Renal cortex interstitium (tissue), 11 donors: ENCODE results near the gene VEZF1. TPM values are rescaled to one million over a fixed set of nuclear protein-coding genes. Genes with fewer than 3 reads are reported as not detected.

Source experiments
- DNase-seq, 11 donors: peaks; one replicate each; pipeline ENCODE4 v3.0.0-alpha.2; 2013; ENCODE audit warnings: low read depth in 9 of 11, low spot score in 4 of 11; ENCODE audit errors: extremely low read depth in 1 of 11
- polyA plus RNA-seq, 3 donors: library from polyadenylated mRNA; unstranded; fragments of 120-200 nt; gene quantifications; one replicate each; pipeline ENCODE4 v1.2.1, GENCODE V29; 2013; ENCODE audit not compliant: insufficient read length in 3 of 3

The VEZF1 gene
- polyA plus RNA-seq, 3 donors = 99.9 to 111 (median 108) TPM

DNA sequence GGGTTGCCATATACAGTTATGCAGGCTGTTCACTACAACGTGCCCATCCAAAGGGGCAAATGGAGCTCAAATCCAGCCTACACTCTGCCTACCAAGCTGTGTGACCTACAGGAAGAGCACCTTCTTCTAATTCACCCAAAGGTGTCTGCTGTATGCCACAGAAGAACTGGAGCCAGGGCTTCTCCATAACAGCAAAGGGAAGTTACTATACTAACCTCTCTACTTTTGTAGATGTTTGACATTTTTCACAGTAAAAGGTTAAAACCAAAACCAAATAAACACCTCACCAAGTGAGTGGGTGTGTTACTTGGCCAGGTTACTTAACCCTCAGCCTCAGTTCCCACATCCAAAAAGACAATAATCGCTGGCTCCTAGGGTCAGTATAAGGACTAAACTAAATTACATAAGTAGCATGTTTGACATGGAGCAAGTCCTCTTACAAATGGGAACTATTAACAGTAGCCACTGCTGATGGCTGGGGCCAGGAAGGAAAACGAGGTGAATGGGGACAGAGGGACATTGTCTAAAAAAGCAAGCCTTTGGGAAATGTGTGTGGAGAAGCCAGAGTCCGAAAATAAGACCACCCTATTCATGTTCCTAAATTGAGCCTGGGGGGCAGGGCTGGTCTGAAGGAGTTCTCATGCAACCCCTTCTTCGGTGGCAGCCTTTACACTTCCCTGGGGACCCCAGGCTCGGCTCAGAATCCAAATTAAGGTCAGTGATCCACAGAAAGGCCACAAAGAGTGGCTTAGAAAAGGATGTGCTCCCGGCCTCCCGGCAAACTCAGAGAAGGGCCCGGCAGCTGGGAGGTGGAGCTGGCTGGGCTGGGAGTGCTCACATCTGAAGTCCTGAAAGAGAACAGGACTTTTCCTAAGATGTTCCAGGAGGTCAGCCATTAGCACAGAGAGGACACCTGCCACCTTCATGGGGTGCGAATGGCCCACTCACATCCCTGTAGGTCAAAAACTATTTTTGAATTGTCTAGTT is 46.4 kb downstream of the VEZF1 start:
- no peak for DNase-seq

DNA sequence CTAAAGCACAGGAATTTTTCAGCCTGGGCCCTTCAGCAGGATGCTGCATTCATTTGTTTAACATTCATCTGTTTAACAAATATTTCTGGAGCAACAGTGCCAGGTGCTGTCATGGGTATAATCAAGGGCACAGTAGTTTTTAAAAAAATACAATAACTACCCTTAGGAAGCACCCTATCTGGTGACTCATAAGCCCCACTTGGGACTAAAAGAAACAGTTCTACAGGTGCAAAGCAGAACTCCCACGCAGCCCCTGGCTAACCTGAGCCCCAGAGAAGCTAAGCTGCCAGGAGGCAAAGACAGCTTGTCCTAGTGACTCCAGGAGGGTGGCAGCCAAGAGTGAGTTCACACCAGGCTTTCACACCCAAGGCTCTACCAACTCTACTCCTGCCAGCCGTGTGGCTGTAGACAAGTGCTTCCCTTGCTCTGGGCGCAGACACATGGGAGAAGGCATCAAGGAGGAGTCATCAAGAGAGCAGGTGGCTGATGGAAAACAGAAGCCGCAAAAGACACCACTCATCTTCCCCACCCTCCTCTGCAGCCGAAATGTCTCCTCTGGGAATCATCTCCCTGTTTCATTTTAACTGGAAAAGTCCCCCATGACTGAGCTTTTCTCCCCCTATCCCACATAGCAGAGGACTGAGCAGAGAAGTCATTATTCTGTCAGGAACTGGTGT is 47.3 kb downstream of the VEZF1 start:
- no peak for DNase-seq

DNA sequence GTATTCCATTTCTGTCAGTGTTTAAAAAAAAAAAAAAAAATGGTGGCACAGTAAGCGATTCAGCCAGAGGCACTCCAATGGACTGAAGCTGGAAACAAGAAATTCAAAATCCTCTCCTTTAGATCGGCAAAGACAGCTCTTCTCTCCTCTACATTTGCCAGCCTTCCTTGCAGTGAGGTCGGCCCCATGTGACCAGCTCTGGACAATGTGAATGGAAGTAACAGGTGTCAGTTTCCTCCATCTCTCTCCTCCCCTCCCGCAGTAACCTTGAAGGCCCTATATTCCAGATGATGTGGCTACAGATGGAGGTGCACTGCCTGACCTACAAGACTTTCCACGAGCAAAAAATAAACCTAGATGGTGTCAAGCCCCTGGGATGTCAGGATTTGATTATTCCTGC is 47.8 kb downstream of the VEZF1 start:
- no peak for DNase-seq

DNA sequence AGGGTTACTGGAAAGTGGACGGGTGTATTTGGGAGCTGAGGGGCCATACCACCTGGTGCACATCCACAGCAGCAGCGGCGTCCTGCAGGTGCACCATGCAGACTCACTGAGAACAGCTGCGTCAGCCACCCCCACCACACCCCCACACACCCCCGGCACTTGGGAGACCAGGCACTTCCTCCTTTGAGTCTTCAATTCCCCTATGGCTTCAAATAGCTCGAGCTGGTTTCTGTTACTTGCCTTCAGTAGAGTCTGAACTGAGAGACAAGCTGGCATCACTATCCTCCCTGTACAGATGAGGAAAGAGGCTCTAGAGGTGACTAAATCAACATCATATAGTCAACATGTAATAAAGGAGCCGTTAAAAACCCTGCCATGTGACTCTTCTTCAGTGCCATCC is 48.3 kb downstream of the VEZF1 start:
- DNase-seq = no peak

DNA sequence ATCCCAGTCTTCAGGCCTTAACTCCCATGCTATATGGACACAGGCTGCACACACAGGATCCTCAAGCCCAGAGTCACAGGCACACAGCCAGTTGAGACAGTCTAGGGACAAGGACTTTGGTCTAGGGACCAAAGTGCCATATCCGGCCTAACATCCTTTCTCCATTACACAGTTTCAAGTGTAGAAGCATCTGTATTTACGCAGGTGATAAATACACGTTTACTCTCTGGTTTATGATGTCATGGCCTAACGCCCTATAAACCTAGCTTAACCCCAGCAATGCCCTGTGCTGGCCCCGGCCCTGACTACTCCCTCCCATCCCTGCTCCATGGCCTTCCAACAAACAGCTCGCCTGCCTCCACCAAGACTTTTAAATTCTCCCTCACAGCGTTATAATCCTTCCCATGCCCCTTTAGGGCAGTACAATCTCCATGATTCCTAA is 50.0 kb downstream of the VEZF1 start:
- DNase-seq = no peak

DNA sequence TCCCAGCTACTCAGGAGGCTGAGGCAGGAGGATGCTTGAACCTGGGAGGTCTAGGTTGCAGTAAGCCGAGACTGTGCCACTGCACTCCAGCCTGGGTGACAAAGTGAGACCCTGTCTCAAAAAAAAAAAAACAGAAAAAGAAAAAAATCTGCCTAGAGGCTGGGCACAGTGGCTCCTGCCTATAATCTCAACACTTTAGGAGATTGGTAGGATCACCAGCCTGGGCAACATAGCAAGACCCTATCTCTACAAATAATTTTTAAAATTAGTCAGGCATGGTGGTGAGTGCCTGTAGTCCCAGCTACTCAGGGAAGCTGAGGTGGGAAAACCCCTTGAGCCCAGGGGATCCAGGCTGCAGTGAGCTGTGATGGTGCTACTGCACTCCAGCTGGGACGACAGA is 50.6 kb downstream of the VEZF1 start:
- DNase-seq = no peak

DNA sequence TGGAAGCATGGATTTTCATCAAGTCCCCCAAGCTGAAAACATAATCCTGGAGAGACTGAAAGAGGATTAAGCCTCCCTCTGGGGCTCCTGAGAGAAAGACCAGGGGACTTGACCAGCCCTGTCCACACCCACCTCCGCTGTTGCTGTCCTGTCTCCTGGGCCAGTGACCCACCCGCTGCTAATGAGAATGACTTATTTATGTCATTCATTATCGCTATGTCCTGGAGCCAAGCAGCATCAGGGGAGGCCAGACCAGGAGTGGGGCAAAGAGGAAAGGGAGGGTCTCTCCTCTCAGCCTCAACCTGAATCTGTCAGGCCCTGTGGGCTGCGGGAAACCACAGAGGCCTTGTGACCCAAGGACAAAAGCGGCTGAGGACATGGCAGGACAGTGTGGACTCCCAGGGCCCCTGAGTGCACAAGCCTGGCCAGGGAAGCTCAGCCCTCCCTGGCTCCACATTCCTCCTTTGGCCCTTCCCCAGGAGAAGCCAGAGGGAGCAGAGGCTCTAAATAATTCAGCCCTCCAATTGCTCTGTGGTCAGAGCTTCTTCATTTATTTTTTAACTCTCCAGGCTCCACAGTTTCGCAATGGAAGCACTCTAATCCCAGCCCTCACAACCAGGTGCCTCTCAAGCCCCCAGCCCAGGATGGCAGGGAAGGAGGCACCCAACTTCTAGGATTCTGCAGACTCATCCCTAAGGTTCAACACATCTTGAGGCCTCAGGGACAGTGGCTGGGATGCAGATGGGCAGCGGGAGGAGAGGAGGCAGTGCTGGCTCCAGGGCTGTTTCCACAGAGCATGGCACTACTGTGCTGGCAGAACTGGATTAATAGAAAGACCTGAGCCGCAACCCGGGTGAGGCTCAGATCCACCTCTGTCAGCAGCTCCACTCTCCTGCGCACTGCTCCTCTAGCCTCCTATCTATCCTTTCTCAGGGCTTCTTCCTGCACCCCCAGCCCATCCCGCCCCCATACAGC is 51.9 kb downstream of the VEZF1 start:
- peak in 1 of 11 donors; percentile 40 for DNase-seq

DNA sequence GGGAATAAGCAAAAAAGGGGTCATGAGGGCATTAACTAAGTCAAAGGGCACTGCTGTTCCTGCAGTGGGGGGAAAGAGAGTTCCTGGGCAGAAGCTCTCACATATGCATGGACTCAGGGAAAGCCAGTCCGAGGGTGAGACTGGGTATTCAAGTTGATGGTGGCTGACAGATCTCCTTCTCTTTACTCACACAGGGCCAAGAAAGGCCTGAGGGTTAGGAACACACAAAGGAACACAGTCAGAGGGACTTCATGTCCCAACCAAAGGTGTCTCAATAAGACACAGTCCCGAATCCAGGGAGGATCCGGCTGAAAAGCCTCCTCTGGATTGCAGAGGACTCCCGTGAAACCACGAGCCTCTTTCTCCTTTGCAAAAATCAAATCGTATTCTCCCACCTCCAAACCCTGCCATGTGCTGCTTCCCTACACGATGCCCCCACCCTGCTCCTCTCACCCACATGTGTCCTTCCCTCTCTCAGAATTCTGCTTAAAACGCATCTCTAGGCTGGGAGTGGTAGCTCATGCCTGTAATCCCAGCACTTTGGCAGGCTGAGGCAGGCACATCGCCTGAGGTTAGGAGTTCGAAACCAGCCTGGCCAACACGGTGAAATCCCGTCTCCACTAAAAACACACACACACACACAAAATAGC is 56.4 kb downstream of the VEZF1 start:
- DNase-seq = no peak

DNA sequence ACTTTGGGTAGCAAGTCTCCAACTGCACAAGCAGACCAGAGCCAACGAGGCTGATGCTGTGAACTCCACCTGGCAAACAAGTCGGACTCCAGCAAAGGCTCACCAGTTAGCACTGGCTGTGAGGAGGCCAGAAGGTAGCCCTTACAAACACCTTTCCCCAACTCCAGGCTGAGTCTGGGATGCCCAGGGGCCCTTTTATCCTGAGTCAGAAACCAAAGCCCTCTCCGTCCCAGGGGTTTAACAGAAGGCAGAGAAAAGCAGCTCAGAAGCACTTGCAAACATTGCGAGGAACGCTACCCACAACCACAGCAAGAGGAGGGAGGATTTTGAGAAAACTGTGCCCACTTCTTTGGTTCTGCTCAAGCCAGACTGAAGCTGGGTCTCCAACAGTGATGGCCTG is 57.8 kb downstream of the VEZF1 start:
- DNase-seq = no peak

DNA sequence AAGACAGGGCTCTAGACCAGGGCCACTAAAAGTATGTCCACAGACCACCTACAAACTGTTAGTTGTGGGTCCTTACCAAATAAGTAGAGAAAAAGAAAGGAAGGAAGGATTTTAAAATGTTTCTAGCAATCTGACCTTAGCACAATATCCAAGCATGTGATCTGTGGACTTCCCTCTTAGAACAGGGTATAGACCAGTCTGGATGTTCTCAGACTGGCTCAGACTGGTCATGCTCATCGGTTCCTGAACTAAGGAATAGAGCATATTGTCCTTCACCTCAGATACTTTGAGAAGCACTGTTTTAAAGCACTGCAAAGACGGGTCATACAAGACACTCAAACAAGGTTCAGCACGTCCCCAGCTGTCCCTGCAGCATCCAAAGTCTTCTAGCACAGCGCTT is 58.7 kb downstream of the VEZF1 start:
- no peak for DNase-seq

DNA sequence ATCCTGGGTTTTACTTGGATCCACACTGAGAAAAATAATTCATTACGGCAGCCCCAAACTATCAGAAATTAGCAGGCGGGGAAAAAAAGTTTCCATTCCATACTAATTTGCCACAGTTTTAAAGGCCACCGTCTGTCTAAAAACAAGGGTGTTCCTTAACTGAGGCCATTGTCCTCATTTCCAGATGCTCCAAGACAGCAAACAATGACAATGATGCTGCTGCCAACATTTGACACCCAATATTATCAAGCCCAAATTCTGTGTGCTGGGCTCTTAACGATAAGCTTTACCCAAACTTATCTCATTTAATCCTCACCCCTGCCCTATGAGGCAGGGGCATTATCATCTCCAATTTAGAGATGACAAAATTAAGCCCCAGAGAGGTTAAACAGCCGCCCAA is 59.1 kb downstream of the VEZF1 start:
- no peak for DNase-seq

DNA sequence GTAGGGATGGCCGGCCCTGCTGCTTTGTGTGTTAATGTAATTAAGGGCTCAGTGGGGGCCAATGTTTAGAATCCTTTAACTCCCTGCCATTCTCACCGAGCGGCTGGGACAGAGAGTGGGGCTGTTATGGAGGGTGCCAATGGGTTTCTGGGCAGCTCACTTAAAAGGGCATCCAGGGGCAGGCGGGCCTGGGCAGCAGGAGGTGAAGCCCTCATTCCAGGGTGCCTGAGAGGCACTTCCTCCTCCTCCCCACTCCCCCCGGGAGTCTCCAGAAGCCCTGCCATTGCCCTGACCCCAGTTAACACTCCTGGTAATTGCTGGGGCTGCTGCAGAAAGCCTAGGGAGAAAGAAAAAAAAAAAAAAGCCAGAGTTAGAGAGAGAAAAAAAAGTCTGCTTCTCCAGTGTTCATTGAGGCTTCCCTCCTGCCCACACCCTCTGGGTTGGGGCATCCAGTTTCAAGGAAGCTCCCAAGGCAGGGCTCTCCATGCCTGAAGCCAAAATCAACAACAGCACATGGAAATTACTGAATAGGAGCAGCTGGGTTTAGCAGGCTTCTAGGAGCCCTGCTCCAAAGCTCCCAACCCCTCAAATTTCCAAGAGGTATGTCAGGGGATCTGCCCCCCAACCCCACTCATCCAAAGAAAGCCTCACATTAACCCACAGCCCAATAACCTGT is 60.9 kb downstream of the VEZF1 start:
- peak in 5 of 11 donors; percentile 58 to 79 (median 62) for DNase-seq

DNA sequence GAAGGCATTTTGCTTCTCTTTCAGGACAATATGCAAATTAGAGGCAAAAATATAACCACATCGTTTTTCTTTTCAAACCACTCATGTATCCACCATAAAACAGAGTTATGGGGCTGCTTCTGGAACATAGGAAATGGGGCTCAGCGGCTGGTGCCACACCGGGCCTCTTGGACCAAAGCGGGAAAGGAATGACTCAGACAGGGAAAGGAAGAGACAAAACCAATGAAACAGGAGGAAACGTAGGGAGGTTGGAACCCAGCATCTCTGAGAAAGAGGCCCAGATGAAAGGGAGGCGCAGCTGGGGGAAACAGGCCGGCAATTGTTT is 61.4 kb downstream of the VEZF1 start:
- no peak for DNase-seq

DNA sequence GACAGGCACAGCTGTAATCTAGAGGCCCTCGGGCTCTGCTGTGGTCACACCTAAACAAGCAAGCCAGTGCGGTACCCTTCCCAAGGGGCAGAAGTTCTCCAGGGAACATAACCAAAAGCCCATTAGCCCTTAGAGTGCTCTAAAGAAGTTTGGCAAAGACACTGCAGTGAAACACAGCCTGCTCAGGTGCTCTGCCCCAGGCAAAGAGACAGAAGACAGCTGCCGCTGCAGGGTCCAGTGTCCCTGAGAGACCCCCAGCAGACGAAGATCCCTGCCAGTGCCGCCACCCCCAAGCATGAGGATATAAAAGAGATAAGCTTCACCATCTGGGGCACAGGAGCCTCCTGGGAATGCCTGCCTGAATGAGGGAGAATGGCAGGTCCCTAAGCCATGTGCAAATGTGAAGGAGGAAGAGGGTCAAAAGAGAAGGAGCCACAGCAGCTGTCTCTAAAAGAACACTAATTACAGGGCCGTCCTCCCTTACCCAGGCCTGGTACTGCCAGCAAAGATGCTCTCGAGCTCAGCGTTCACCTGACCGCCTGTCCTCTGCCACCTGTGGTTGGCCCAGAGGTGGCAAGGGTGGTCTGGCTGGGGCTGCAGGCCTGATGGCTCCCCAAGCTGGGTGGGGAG is 62.6 kb downstream of the VEZF1 start:
- no peak for DNase-seq

DNA sequence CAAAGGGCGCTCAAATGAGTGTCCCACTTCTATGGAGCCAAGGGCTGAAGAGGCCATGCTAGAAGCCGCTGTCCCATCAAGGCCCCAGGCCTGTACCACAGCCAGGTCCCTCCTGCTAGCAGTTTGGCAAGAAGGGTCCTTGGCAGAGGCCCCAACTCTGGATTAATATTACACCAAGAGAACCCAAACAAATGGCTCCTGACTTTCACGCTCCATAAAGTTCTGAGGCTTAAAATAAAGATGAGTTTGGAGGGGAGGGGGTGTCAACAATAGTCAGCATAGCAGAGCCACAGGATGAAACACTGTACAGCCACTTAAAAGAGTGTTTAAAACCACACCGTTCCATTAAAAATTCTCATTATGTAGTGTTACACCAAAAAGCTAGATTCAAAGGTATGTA is 63.4 kb downstream of the VEZF1 start:
- DNase-seq = peak in 2 of 11 donors; percentile 55 to 59
